ENCODE data around the gene LETM1.

- TF ChIP-seq CTCF (IDR thresholded peaks at IDR 0.05; ENCODE audit: poor library complexity) (no peak), EZH2 (IDR thresholded peaks at IDR 0.05; ENCODE audit: borderline replicate concordance) (no peak)
Measured at GRCh38 chr4:1879485-1879884, 23.5 kb upstream of the LETM1 start.
